ENCODE data around the gene USP6NL. TPM values are rescaled to one million over a fixed set of nuclear protein-coding genes. Genes with fewer than 3 reads are reported as not detected.

The USP6NL gene
- total RNA-seq, 1 experiment from 2014 or later: 24.6 TPM

DNA sequence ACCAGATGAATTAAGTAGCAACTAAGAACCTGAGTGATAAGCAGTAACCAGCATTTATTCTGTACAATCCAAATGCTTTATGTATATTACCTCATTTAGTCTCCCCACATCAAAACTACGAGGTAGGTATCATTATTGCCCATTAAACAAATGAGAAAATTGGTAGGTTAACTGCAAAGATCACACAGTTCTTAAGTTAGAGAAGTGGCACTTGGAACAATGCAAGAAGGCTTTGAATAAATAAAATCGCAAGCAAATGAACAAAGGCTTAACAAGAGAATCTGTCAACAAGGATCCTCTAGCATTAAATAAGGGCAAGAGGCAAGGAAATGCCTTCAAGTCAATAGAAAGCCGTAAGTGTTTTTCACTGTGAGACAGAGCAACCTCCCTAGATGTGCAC lies 70.2 kb downstream of the USP6NL start:
- intact Hi-C loops (cut with micrococcal nuclease): no loop called here
- ChIA-PET CTCF (no interaction called here), RAD21 (ENCODE audit: low non-redundant PET in 1 of 2, low total read pairs in 2 of 2, uncharacterized antibody in 2 of 2, unreplicated experiment in 2 of 2) (no interaction called here), POLR2A (no interaction called here)
- H3K36me3 ChIP-seq (ENCODE audit: control insufficient read depth in 1 of 2, insufficient read depth in 2 of 2, low read length in 2 of 2): no peaks in the 10 kb centered on the region
- H3K27me3 ChIP-seq (ENCODE audit: insufficient read depth, low read length): no peaks in the 10 kb centered on the region
- no peaks in the 10 kb centered on the region for H3K9me2 ChIP-seq (ENCODE audit: insufficient read depth)
- H4K20me1 ChIP-seq (ENCODE audit: insufficient read depth): no peaks in the 10 kb centered on the region
- H3K9ac ChIP-seq (ENCODE audit: low read length): no peak overlapping the region
- ATAC-seq (no peak), DNase-seq (ENCODE audit: low read depth, low spot score) (no peak)
- H3K9me3 ChIP-seq (ENCODE audit: control insufficient read depth in 1 of 2, insufficient read depth in 1 of 2, low read depth in 1 of 2, low read length in 2 of 2): no peaks in the 10 kb centered on the region
- H3K4me1 ChIP-seq (ENCODE audit: control insufficient read depth in 1 of 2, insufficient read depth in 2 of 2, low read length in 2 of 2): peaks cover 6 to 22% of the 10 kb centered on the region in 2 experiments
- no peak overlapping the region for H3K4me2 ChIP-seq (ENCODE audit: low read length)
- H3K4me3 ChIP-seq (replicated peaks in 1 of 2; ENCODE audit: low read depth in 1 of 2, low read length in 2 of 2): no peak overlapping the region
- no TSS peak for BruUV-seq (replicated peaks)
- TF ChIP-seq SRF (IDR thresholded peaks at IDR 0.05; ENCODE audit: low read depth) (no peak), POLR2AphosphoS5 (IDR thresholded peaks at IDR 0.05; ENCODE audit: low read depth, low read length) (no peak), JUND (IDR thresholded peaks at IDR 0.05) (no peak), YY1 (IDR thresholded peaks at IDR 0.05; ENCODE audit: extremely low read depth, insufficient replicate concordance, low read depth, low read length) (no peak), EZH2phosphoT487 (IDR thresholded peaks at IDR 0.05; ENCODE audit: borderline replicate concordance) (no peak), EGR1 (IDR thresholded peaks at IDR 0.05; ENCODE audit: low read depth) (no peak), ELF1 (IDR thresholded peaks at IDR 0.05; ENCODE audit: borderline replicate concordance, low read depth) (no peak), TCF7L2 (IDR thresholded peaks at IDR 0.05; ENCODE audit: borderline replicate concordance, extremely low read depth, insufficient read depth, insufficient read length) (no peak), FOSL1 (IDR thresholded peaks at IDR 0.05; ENCODE audit: low read depth) (no peak), ZFX (IDR thresholded peaks at IDR 0.05) (no peak), CBX3 (IDR thresholded peaks at IDR 0.05; ENCODE audit: low read depth) (no peak), SP1 (IDR thresholded peaks at IDR 0.05; ENCODE audit: low read depth) (no peak), SIN3A (IDR thresholded peaks at IDR 0.05; ENCODE audit: low read depth) (no peak), ZNF274 (IDR thresholded peaks at IDR 0.05; ENCODE audit: low read depth, low read length) (no peak)
- TF ChIP-seq, protein P1, sequence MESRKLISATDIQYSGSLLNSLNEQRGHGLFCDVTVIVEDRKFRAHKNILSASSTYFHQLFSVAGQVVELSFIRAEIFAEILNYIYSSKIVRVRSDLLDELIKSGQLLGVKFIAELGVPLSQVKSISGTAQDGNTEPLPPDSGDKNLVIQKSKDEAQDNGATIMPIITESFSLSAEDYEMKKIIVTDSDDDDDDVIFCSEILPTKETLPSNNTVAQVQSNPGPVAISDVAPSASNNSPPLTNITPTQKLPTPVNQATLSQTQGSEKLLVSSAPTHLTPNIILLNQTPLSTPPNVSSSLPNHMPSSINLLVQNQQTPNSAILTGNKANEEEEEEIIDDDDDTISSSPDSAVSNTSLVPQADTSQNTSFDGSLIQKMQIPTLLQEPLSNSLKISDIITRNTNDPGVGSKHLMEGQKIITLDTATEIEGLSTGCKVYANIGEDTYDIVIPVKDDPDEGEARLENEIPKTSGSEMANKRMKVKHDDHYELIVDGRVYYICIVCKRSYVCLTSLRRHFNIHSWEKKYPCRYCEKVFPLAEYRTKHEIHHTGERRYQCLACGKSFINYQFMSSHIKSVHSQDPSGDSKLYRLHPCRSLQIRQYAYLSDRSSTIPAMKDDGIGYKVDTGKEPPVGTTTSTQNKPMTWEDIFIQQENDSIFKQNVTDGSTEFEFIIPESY (IDR thresholded peaks at IDR 0.05; ENCODE audit: extremely low read depth, insufficient replicate concordance, low read length): no peak
- TF ChIP-seq, protein P2, sequence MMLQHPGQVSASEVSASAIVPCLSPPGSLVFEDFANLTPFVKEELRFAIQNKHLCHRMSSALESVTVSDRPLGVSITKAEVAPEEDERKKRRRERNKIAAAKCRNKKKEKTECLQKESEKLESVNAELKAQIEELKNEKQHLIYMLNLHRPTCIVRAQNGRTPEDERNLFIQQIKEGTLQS (IDR thresholded peaks at IDR 0.05): no peak
- TF ChIP-seq, protein P3, sequence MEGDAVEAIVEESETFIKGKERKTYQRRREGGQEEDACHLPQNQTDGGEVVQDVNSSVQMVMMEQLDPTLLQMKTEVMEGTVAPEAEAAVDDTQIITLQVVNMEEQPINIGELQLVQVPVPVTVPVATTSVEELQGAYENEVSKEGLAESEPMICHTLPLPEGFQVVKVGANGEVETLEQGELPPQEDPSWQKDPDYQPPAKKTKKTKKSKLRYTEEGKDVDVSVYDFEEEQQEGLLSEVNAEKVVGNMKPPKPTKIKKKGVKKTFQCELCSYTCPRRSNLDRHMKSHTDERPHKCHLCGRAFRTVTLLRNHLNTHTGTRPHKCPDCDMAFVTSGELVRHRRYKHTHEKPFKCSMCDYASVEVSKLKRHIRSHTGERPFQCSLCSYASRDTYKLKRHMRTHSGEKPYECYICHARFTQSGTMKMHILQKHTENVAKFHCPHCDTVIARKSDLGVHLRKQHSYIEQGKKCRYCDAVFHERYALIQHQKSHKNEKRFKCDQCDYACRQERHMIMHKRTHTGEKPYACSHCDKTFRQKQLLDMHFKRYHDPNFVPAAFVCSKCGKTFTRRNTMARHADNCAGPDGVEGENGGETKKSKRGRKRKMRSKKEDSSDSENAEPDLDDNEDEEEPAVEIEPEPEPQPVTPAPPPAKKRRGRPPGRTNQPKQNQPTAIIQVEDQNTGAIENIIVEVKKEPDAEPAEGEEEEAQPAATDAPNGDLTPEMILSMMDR (IDR thresholded peaks at IDR 0.05 in 2 of 3, conservative IDR thresholded peaks at IDR 0.05 in 1 of 3; ENCODE audit: borderline replicate concordance in 1 of 3, insufficient read depth in 1 of 3, low read depth in 2 of 3, low read length in 2 of 3): no peak
- TF ChIP-seq, protein P4, sequence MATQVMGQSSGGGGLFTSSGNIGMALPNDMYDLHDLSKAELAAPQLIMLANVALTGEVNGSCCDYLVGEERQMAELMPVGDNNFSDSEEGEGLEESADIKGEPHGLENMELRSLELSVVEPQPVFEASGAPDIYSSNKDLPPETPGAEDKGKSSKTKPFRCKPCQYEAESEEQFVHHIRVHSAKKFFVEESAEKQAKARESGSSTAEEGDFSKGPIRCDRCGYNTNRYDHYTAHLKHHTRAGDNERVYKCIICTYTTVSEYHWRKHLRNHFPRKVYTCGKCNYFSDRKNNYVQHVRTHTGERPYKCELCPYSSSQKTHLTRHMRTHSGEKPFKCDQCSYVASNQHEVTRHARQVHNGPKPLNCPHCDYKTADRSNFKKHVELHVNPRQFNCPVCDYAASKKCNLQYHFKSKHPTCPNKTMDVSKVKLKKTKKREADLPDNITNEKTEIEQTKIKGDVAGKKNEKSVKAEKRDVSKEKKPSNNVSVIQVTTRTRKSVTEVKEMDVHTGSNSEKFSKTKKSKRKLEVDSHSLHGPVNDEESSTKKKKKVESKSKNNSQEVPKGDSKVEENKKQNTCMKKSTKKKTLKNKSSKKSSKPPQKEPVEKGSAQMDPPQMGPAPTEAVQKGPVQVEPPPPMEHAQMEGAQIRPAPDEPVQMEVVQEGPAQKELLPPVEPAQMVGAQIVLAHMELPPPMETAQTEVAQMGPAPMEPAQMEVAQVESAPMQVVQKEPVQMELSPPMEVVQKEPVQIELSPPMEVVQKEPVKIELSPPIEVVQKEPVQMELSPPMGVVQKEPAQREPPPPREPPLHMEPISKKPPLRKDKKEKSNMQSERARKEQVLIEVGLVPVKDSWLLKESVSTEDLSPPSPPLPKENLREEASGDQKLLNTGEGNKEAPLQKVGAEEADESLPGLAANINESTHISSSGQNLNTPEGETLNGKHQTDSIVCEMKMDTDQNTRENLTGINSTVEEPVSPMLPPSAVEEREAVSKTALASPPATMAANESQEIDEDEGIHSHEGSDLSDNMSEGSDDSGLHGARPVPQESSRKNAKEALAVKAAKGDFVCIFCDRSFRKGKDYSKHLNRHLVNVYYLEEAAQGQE (IDR thresholded peaks at IDR 0.05; ENCODE audit: low read depth): no peak
- no peak overlapping the region for H2AFZ ChIP-seq (ENCODE audit: low read depth, low read length, poor library complexity, severe bottlenecking)
- H3K27ac ChIP-seq (ENCODE audit: low read depth, low read length): no peak overlapping the region
- H3K79me2 ChIP-seq (ENCODE audit: insufficient read depth, low read length): peaks cover 71% of the 10 kb centered on the region
